Measurements from ENCODE around the gene THADA.

Gene THADA

DNA sequence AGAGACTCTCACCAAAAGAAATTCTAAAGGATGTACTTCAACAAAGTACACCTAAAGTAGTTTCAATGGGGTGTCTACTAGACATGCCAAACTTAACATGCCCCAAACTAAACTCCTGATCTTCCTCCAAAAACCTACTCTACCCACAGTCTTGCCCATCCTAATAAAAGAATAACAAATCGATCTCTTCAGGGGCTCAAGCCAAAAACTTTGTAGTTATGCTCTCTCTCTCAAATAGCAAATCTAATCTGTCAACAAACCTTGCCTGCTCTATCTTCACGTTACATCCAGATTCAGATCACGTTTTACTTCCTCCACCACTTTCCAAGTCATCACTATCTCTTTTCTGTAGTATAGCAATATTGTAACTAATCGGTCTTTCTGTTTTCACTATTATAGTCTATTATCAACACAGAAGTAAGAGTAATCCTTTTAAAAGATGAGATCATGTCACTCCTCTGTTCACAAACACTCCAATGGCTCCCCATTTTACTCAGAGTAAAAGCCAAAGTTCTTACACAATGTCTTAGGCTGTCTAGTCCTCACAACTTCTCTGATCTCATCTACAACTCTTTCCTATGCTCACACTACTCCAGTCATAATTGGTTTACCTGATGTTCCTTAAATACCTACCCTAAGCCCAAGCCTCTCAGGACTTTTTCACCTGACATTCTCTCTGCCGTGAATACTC, 79.9 kb downstream of the THADA start:
- no peaks in the 10 kb centered on the region; the same call in 1 of the 2 replicates for H3K36me3 ChIP-seq
- H3K9me3 ChIP-seq (ENCODE audit: severe bottlenecking) = no peaks in the 10 kb centered on the region
- DNase-seq = no peak
- TF ChIP-seq, protein P1, sequence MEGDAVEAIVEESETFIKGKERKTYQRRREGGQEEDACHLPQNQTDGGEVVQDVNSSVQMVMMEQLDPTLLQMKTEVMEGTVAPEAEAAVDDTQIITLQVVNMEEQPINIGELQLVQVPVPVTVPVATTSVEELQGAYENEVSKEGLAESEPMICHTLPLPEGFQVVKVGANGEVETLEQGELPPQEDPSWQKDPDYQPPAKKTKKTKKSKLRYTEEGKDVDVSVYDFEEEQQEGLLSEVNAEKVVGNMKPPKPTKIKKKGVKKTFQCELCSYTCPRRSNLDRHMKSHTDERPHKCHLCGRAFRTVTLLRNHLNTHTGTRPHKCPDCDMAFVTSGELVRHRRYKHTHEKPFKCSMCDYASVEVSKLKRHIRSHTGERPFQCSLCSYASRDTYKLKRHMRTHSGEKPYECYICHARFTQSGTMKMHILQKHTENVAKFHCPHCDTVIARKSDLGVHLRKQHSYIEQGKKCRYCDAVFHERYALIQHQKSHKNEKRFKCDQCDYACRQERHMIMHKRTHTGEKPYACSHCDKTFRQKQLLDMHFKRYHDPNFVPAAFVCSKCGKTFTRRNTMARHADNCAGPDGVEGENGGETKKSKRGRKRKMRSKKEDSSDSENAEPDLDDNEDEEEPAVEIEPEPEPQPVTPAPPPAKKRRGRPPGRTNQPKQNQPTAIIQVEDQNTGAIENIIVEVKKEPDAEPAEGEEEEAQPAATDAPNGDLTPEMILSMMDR (IDR thresholded peaks at IDR 0.05; ENCODE audit: low read depth, low read length) = no peak
- no peaks in the 10 kb centered on the region for H3K27me3 ChIP-seq (ENCODE audit: insufficient read depth, low read depth, severe bottlenecking)
- no peak overlapping the region for H3K4me3 ChIP-seq (ENCODE audit: low read depth, low read length)
- no peak overlapping the region for H3K27ac ChIP-seq

- Histone ChIP-seq H3K27ac (no peak overlapping the region), H3K4me3 (ENCODE audit: low read depth, low read length) (no peak overlapping the region), H3K9me3 (ENCODE audit: severe bottlenecking) (no peaks in the 10 kb centered on the region), H3K27me3 (ENCODE audit: insufficient read depth, low read depth, severe bottlenecking) (no peaks in the 10 kb centered on the region), H3K36me3 (no peaks in the 10 kb centered on the region; the same call in 1 of the 2 replicates)
- TF ChIP-seq, protein P1 (IDR thresholded peaks at IDR 0.05; ENCODE audit: low read depth, low read length) = no peak
- DNase-seq = no peak
Measured at GRCh38 chr2:43515248-43515647, 80.6 kb downstream of the THADA start.

DNA sequence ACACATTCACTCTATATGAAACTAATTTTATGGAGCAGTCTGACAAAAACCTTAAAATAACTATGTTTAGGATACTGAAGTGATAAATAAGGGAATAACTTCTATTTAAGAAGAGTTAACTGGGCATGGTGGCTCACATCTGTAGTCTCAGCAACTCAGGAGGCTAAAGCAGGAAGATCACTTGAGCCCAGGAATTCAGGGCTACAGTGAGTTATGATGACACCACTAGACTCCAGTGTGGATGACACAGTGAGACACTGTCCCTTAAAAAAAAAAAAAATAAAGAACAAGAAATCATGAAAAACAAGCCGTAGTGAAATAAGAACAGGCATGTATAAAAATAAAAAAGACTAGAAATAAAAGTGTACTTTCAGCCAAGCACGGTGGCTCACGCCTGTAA, 82.0 kb downstream of the THADA start:
- no peak for DNase-seq
- Histone ChIP-seq H3K9me3 (ENCODE audit: severe bottlenecking) (no peaks in the 10 kb centered on the region), H3K27me3 (ENCODE audit: insufficient read depth, low read depth, severe bottlenecking) (no peaks in the 10 kb centered on the region), H3K27ac (no peak overlapping the region), H3K4me3 (ENCODE audit: low read depth, low read length) (no peak overlapping the region), H3K36me3 (no peaks in the 10 kb centered on the region; the same call in 1 of the 2 replicates)
- TF ChIP-seq, protein P1 (IDR thresholded peaks at IDR 0.05; ENCODE audit: low read depth, low read length) = no peak

- TF ChIP-seq, protein P1 (IDR thresholded peaks at IDR 0.05; ENCODE audit: low read depth, low read length) = no peak
- Histone ChIP-seq H3K9me3 (ENCODE audit: severe bottlenecking) (no peaks in the 10 kb centered on the region), H3K36me3 (no peaks in the 10 kb centered on the region; the same call in 1 of the 2 replicates), H3K27me3 (ENCODE audit: insufficient read depth, low read depth, severe bottlenecking) (no peaks in the 10 kb centered on the region), H3K4me3 (ENCODE audit: low read depth, low read length) (no peak overlapping the region), H3K27ac (no peak overlapping the region)
- no peak for DNase-seq
Measured at GRCh38 chr2:43513216-43513615, 82.6 kb downstream of the THADA start.

- TF ChIP-seq, protein P1 (IDR thresholded peaks at IDR 0.05; ENCODE audit: low read depth, low read length) = no peak
- no peak overlapping the region for H3K27ac ChIP-seq
Measured at GRCh38 chr2:43511199-43511598, 84.6 kb downstream of the THADA start.

DNA sequence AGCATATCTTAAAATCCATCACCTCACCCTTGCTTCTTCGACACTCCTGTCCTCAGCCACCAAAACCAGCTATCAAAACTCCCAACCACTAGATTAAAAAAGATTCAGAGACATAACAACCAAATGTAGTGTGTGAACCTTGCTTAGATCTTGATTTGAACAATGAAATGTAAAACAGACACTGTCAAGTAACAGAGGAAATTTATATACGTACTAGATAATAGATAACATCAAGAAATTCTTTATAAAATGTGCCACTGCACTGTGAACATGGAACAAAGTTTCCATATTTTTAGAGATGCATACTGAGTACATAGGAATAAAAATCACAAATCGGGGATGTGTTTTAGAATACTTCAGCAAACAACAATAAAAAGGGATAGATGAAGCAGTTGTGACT, 86.0 kb downstream of the THADA start:
- no peak for DNase-seq
- TF ChIP-seq, protein P1 (IDR thresholded peaks at IDR 0.05; ENCODE audit: low read depth, low read length) = no peak
- H3K4me3 ChIP-seq (ENCODE audit: low read depth, low read length) = no peak overlapping the region
- H3K36me3 ChIP-seq = peaks cover 9% of the 10 kb centered on the region
- no peaks in the 10 kb centered on the region for H3K27me3 ChIP-seq (ENCODE audit: insufficient read depth, low read depth, severe bottlenecking)
- H3K27ac ChIP-seq = no peak overlapping the region
- H3K9me3 ChIP-seq (ENCODE audit: severe bottlenecking) = no peaks in the 10 kb centered on the region

More at GRCh38 chr2:43511199-43511598, 84.6 kb downstream of the THADA start:
- H3K36me3 ChIP-seq = peaks cover 8% of the 10 kb centered on the region
- H3K27me3 ChIP-seq (ENCODE audit: insufficient read depth, low read depth, severe bottlenecking) = no peaks in the 10 kb centered on the region
- no peak for DNase-seq
- H3K4me3 ChIP-seq (ENCODE audit: low read depth, low read length) = no peak overlapping the region
- H3K9me3 ChIP-seq (ENCODE audit: severe bottlenecking) = no peaks in the 10 kb centered on the region

Measured in WERI-Rb-1 (cell line).